OCI-LY1 (cell line): ENCODE data around the gene TBC1D30.

Experiments used
- CTCF ChIP-seq: fragments of 200-600 bp; sonication (generic), shearing (Covaris generic); IDR thresholded peaks from 2 replicates; pipeline ENCODE4 v1.5.1; 2017; ENCODE audit warnings: mild to moderate bottlenecking, antibody characterized with exemption, low read length, moderate library complexity, mixed read lengths
- EZH2 ChIP-seq: fragments of 200-600 bp; sonication (generic), shearing (Covaris generic); IDR thresholded peaks from 2 replicates; pipeline ENCODE4 v1.8.0; 2017; ENCODE audit warnings: borderline replicate concordance, mixed run types, mild to moderate bottlenecking, antibody characterized with exemption, low read length, moderate library complexity, mixed read lengths

DNA sequence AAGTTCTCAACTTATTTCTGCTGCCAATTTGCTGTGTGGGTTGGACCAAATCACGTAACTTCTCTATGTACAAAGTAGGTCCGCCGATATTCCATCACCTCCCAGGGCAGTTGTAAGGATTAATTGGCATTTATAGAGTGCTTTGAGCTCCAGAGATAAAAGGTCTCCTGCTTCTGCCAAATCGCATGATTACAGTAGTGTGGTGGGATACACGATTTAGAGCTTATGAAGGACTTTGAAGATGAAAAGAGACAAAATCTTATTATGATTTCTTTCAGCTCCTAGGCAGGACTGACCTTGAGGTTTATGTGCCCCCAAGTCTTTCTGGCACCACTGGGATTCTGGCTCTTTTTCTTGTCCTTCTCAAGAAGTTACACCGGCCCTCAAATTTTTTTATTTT lies 84.7 kb downstream of the TBC1D30 start:
- TF ChIP-seq CTCF (no peak), EZH2 (no peak)
